Hippocampal formation (tissue), 2 donors: ENCODE data around the gene LZTFL1.

Experiments used
- DNase-seq, 2 donors: peaks; one replicate each; lab custom pipeline; 2025; lab: John Stamatoyannopoulos, UW

LZTFL1 gene

GRCh38 chr3:45841757-45842491 is at the start of gene LZTFL1:
Gene LZTFL1, minus strand, starts transcription at chr3:45842119. Its CDS starts 128 bp downstream, at chr3:45841991.
- peak; percentile 83 to 84 for DNase-seq

- DNase-seq = no peak
Observed at GRCh38 chr3:45890405-45890804, 48.5 kb upstream of the LZTFL1 start.

GRCh38 chr3:45889337-45889736 is 47.4 kb upstream of the LZTFL1 start:
- DNase-seq = no peak

- no peak for DNase-seq
Observed at GRCh38 chr3:45887759-45888511, 46.0 kb upstream of the LZTFL1 start.

GRCh38 chr3:45887285-45887684 is 45.4 kb upstream of the LZTFL1 start:
- DNase-seq = no peak

- DNase-seq = no peak
Observed at GRCh38 chr3:45885979-45886705, 44.2 kb upstream of the LZTFL1 start, which contains the start of gene CCR9. Gene CCR9, plus strand, starts transcription at chr3:45886543. Its CDS starts 8,391 bp downstream, at chr3:45894934.

GRCh38 chr3:45884368-45885201 is 42.7 kb upstream of the LZTFL1 start:
- DNase-seq = peak in 1 of 2 donors; percentile 19

GRCh38 chr3:45881078-45882022 is 39.4 kb upstream of the LZTFL1 start:
- no peak for DNase-seq

GRCh38 chr3:45880725-45881077 is 38.8 kb upstream of the LZTFL1 start:
- no peak for DNase-seq

- no peak for DNase-seq
Observed at GRCh38 chr3:45878124-45878523, 36.2 kb upstream of the LZTFL1 start.

GRCh38 chr3:45874677-45875346 is 32.9 kb upstream of the LZTFL1 start:
- no peak for DNase-seq

GRCh38 chr3:45873638-45874037 is 31.7 kb upstream of the LZTFL1 start:
- DNase-seq = no peak

GRCh38 chr3:45873036-45873435 is 31.1 kb upstream of the LZTFL1 start:
- DNase-seq = no peak

GRCh38 chr3:45872569-45872968 is 30.6 kb upstream of the LZTFL1 start:
- no peak for DNase-seq

- no peak for DNase-seq
Observed at GRCh38 chr3:45871780-45872179, 29.9 kb upstream of the LZTFL1 start.

- no peak for DNase-seq
Observed at GRCh38 chr3:45870099-45870498, 28.2 kb upstream of the LZTFL1 start.

- DNase-seq = no peak
Observed at GRCh38 chr3:45869638-45870037, 27.7 kb upstream of the LZTFL1 start.

- DNase-seq = no peak
Observed at GRCh38 chr3:45868650-45869049, 26.7 kb upstream of the LZTFL1 start.

GRCh38 chr3:45868213-45868612 is 26.3 kb upstream of the LZTFL1 start:
- no peak for DNase-seq

GRCh38 chr3:45865563-45865962 is 23.6 kb upstream of the LZTFL1 start:
- DNase-seq = no peak
